Large intestine (tissue), 3 donors: ENCODE data around the gene AHCYL1. TPM values are rescaled to one million over a fixed set of nuclear protein-coding genes. Genes with fewer than 3 reads are reported as not detected.

Experiments used
- DNase-seq, 2 donors: peaks; one replicate each; pipeline versions ENCODE4 v3.0.0 to v3.0.0-alpha.2; 2013
- H3K27ac ChIP-seq: one replicate; pipeline ENCODE4 v1.5.1; 2013; ENCODE audit warnings: low read length
- H3K27me3 ChIP-seq: 2 replicates; pipeline ENCODE4 v1.6.1; 2013; ENCODE audit warnings: low read length; ENCODE audit not compliant: control insufficient read depth, insufficient read depth
- H3K36me3 ChIP-seq: 2 replicates; pipeline ENCODE4 v1.6.1; 2013; ENCODE audit warnings: low read length; ENCODE audit not compliant: control insufficient read depth, insufficient read depth
- H3K4me1 ChIP-seq: one replicate; pipeline ENCODE4 v1.6.1; 2013; ENCODE audit warnings: low read length; ENCODE audit not compliant: control insufficient read depth, insufficient read depth
- H3K4me3 ChIP-seq: one replicate; pipeline ENCODE4 v1.5.1; 2013; ENCODE audit warnings: low read length
- H3K9me3 ChIP-seq: one replicate; pipeline ENCODE4 v1.6.1; 2013; ENCODE audit warnings: mild to moderate bottlenecking, low read depth, low read length, moderate library complexity; ENCODE audit not compliant: control insufficient read depth
- WGBS: methylation state at CpG from one replicate; pipeline ENCODE4 v1.1.5; 2013; ENCODE audit warnings: low lambda C conversion rate; ENCODE audit not compliant: insufficient coverage; 5-methylcytosine and 5-hydroxymethylcytosine counted together
- polyA plus RNA-seq: library from polyadenylated mRNA; unstranded; fragments of 120-200 nt; gene quantifications from one replicate; pipeline ENCODE4 v1.2.1, GENCODE V29; 2013

The AHCYL1 gene
- polyA plus RNA-seq, 1 donor: 89.3 TPM

DNA sequence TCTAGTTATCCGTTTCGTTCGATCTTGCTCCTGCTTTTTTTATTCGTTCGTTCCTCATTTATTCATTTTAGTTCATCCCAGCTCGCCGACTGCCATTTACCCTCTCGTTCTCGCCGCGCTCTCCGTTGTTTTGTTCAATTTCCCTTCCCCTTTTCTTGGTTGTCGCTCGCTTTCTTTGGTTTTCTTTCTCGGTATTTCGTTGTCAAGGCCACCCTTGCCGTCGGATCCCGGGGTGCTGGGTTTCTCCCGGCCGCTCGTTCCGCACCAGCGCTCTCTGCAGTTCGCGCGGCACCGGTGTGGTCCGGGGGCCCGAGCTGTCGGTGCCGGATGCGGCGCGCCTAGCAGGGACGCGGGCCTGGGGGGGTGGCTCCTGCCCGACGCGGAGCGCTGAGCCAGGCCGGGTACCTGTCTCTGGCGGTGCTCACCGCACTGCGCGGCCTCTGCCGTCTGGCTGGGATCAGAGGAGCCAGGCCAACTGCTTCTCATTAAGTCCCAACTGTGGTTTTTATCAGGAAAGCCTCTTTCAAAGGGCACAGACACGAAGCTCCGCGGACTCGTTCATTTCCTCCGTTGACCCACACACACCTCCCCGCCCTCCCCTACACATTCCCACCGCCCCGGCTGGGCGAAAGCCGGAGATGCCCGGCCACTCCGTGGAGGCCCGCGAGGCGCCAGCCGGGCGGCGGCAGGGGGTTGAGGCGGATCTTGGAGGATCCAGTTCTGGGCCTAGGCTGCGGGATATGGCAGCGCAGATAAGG is 84.3 kb downstream of the AHCYL1 start:
- Histone ChIP-seq H3K36me3 (no peaks in the 10 kb centered on the region), H3K4me1 (peaks cover 5% of the 10 kb centered on the region), H3K9me3 (peaks cover 21% of the 10 kb centered on the region), H3K27me3 (peaks cover 89% of the 10 kb centered on the region), H3K4me3 (no peak overlapping the region), H3K27ac (no peak overlapping the region)
- peak in 1 of 2 donors; percentile 61 for DNase-seq
- WGBS: 4% methylated on average over 6 of the region's 68 CpGs

DNA sequence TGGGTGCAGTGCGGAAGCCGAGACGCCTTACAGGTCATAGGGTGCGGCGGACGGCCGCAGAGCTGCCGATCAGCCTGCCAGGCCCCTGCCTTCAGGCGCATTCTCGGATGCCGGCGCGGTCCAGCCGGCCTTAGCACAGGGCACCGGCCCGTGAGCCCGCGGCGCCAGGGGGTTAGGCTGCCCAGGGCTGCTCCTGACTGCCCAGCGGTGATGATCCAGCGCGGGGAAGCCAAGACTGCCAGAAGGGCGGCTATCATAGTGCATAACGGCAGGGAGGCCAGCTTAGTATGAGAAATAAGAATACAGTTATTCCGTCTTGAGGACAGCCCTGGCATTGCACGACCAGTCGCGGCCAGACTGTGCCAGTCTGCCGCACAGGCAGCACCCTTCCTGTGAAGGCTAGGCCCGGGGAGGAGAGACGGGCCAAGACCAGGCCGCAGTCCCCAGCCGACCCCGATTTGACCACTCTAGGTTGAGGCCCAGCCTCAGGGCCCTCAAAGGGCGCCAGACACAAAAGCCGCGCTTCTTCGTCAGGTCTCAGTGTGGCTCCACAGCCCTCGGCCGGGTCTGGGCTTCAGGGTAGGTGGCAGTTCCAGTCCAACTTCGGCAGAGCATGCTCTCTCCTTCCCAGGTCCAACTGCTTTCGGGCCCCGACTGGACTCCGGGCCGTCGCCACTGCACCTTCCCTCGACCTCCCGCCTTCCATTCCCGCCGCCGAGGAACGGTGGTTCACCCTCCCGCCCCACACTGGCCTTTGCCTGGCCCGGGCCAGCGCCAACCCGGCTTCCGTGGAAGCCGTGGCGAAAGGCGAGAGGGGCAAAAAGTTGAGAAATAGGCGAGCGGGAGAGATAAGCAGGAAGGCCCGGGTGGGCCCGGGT is 85.1 kb downstream of the AHCYL1 start:
- whole genome bisulfite sequencing: no CpG with 5 or more reads among the region's 64 CpGs
- Histone ChIP-seq H3K27ac (no peak overlapping the region), H3K27me3 (peaks cover 89% of the 10 kb centered on the region), H3K36me3 (no peaks in the 10 kb centered on the region), H3K9me3 (peaks cover 21% of the 10 kb centered on the region), H3K4me1 (peaks cover 5% of the 10 kb centered on the region), H3K4me3 (no peak overlapping the region)
- DNase-seq: peak in 1 of 2 donors; percentile 14

DNA sequence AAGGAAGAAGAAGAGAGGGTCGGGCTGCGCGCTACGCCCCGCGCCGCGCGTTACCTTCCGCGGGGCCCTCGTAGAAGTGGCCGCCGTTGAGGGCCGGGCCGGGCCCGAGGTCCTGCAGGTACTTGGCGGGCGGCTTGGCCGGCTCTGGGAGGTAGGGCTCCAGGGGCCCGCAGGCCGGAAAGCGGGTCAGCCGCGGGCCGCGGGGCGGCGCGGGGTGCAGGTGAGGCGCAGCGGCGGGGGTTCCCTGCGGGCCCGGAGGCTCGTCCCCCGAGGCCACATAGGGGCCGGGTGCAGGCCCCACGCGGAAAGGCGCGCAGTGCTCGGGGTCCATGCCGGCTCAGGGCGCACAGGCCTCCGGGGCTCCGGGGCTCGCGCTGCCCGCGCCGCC is 85.7 kb downstream of the AHCYL1 start:
- H3K4me1 ChIP-seq: peaks cover 5% of the 10 kb centered on the region
- WGBS: no CpG with 5 or more reads among the region's 52 CpGs

DNA sequence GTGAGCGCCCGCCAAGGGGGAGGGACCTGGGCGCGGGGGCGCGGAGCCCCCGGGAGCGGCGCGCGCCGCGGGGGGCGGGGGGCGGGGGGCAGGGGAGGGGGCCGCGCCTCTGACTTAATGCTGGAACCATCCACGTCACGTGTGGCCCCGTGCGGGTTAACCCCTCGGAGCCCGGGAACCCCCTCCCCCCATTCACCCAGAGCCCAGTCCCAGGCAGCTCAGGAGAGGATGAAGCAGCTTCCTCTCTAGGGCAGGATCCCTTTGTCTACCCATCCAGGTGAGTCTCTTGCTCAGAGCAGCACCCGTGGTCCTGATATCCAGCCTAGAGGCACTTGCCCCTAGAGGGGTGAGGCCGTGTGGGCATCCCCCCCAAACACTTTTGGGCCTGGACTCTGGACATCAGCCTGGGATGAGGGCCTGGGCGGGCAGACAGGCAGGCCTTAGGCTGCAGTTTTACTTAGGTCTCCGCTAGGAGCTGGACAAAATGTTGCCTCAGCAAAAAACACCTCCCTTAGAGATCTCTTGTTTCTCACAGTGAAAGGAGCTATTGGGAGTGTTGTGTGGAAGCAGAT is 86.2 kb downstream of the AHCYL1 start, which contains the start of gene ALX3:
Gene ALX3 (minus strand): TSS at position 2 of the 572 bp plus-strand sequence. CDS start 60 bp downstream, outside the sequence.
- no peak within 1 kb of the TSS for H3K27ac ChIP-seq
- H3K4me3 ChIP-seq: no peak within 1 kb of the TSS
- peaks cover 5% of the 10 kb centered on the region for H3K4me1 ChIP-seq
- no CpG with 5 or more reads among the region's 27 CpGs for WGBS
- no peak for DNase-seq
- peaks cover 21% of the 10 kb centered on the region for H3K9me3 ChIP-seq
- H3K36me3 ChIP-seq: no peaks in the 10 kb centered on the region
- peaks cover 85% of the 10 kb centered on the region for H3K27me3 ChIP-seq

More for the DNA sequence above, 85.7 kb downstream of the AHCYL1 start:
- H3K27me3 ChIP-seq: peaks cover 86% of the 10 kb centered on the region
- H3K4me3 ChIP-seq: no peak overlapping the region
- DNase-seq: no peak
- H3K36me3 ChIP-seq: no peaks in the 10 kb centered on the region
- peaks cover 21% of the 10 kb centered on the region for H3K9me3 ChIP-seq
- no peak overlapping the region for H3K27ac ChIP-seq

Other genes starting within 250 kb of the AHCYL1 start
- gene GSTM3, start 243.7 kb upstream of the AHCYL1 start, polyA plus RNA-seq: 132 TPM
- gene EPS8L3, start 220.8 kb upstream of the AHCYL1 start, polyA plus RNA-seq: 343 TPM
- gene CSF1, start 73.9 kb upstream of the AHCYL1 start, polyA plus RNA-seq: 9.0 TPM
- gene STRIP1, start 49.9 kb downstream of the AHCYL1 start, polyA plus RNA-seq: 37.8 TPM
- gene ALX3, start 85.9 kb downstream of the AHCYL1 start, polyA plus RNA-seq: not detected
- not detected for gene UBL4B, start 127.7 kb downstream of the AHCYL1 start, polyA plus RNA-seq
- 0.33 TPM for gene SLC6A17, start 165.7 kb downstream of the AHCYL1 start, polyA plus RNA-seq
- gene KCNC4, start 225.5 kb downstream of the AHCYL1 start, polyA plus RNA-seq: 3.5 TPM